ENCODE data around the gene EPB41L4B.

GRCh38 chr9:109272745-109273144 lies 48.1 kb downstream of the EPB41L4B start:
- no peak for TF ChIP-seq CTCF (tag by site-specific recombination; IDR thresholded peaks at IDR 0.05)
- no peak for TF ChIP-seq ZNF518A (tag by site-specific recombination; conservative IDR thresholded peaks at IDR 0.05; ENCODE audit: low read depth)
- TF ChIP-seq ZFHX2 (tag by site-specific recombination; conservative IDR thresholded peaks at IDR 0.05): no peak
- TF ChIP-seq ZSCAN4 (tag by site-specific recombination; IDR thresholded peaks at IDR 0.05): no peak
- no peak for TF ChIP-seq ZBTB21 (tag by site-specific recombination; IDR thresholded peaks at IDR 0.05)
- TF ChIP-seq ATF2 (tag by site-specific recombination; IDR thresholded peaks at IDR 0.05; ENCODE audit: low read depth): no peak

All from HEK293 (cell line).